Non-pigmented ciliary epithelial cell (primary cell): Measurements from ENCODE around the gene ACVR2B.
"Not testable (repeated sequence)": the region's sequence is repeated elsewhere in the genome, so short reads cannot be mapped to it uniquely, and the experiment has no call there.

Experiments
- DNase-seq: peaks from one replicate; pipeline ENCODE4 v3.0.0-alpha.2; 2010; ENCODE audit warnings: low read depth

Gene ACVR2B

DNA sequence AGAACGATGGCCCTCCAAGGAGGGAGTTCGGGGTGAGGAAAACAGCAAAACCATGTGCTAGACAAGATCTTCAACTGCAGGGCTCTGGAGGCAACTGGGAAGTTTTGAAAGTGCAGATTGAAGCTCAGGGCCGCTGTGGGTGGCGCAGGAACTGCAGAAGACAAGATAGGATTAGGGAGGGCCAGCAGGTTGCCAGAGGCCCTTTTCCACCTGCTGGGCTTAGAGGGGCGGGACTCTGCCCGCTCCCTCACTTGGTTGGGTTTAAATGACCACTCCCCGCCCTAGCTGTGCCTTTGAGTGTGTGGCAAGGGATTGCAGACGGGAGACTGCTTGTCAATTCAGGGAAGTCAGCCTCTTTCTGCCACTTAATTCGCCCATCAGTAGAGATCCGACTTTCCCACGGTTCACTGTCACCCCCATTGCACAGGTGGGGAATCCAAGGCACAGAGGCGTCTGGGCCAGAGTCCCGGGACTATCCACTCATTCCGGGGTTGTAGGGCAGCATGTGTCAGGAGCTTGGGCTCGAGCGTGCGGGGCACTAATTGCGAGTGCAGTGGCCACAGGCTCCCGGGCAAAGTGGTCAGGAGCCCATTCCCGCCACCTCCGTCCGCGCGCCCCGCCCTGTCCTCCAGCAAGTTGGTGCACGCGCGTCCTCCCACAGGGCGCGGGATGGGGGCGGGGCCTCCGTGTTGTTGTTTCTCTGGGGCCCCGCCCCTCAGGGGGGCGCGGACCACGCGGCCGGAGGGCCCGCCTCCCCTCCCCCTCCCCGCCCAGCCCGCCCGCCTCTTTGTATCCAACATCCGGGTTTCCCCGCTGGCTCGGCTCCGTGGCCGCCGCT is at the start of gene ACVR2B:
Gene ACVR2B, plus strand, starts transcription at position 816 of the 838 bp plus-strand sequence. CDS start 433 bp downstream, outside the sequence.
- no peak for DNase-seq

DNA sequence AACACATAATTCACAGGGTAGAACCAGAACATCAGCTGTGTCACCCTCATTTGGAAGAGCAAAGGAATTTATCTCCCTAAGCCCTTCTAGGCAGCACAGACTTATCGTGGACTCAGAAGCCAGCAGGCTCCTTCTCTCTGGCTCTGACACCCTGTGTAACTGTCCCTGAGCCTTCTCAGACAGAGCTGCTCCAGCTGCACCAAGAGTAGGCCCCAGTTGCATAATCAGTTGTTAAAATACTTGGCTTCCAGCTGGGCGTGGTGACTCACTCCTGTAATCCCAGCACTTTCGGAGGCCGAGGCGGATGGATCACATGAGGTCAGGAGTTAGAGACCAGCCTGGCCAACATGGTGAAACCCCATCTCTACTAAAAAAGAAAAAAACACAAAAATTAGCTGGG is 49.4 kb upstream of the ACVR2B start:
- peak; percentile 64 for DNase-seq

DNA sequence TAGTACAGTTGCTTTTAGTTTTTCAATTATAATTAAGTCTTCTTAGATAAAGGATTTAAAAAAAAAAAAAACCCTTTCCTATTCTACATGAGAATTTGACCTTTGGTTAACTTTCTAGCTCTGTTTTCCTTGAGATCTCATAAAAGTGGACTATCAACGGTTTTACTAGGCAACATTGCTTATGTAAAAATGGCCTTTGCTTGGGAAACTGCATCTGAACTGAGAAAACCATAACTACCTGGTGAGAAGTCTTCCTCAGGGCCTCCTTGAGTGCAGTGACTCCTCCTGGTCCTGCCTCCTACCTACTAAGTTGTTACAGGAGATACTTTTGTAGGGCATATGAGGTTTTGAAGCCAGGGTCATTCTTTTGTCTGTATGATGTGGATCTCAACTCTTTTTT is 42.1 kb upstream of the ACVR2B start:
- no peak for DNase-seq

DNA sequence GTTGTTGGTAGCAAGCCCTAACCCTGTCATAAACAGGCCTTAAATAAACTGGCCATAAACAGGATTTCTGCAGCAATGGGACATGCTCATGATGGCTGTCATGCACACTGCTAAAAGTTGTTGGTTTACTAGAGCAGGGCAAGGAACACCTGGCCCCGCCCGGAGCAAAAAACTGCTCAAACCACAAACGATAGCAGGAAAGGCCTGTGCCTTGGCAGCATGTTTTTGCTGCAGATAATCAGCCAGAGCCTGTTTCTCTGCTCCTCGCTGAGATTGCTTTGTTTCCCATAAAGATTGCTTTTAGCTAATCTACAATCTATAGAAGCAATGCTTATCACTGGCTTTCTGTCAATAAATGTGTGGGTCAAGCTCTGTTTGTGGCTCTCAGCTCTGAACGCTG is 32.9 kb upstream of the ACVR2B start:
- not testable (repeated sequence) for DNase-seq

DNA sequence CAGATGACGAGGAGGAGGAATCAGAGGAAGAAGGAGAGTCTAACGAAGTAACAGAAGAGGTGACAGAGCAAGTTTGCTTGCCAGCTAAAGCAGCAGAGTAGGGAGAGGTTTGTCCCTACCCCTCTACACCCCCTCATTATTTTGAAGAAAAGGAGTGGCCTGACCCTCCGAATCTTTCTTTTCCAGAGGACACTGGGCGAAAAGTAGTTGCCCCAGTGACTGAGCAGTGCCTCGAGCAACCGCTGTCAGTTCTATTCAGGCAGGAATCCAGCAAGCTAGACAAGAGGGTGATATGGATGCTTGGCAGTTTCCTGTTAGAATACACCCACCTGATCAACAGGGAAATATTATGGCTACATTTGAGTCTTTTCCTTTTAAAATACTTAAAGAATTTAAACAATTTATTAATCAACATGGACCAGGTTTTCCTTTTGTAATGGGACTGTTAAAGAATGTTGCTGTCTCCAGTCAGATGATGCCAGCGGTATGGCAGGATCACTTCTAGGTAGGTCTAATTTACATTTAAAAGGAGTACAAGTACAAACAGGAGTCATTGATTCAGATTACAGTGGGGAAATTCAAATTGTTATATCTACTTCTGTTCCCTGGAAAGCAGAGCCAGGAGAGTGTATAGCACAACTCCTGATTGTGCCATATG is 31.9 kb upstream of the ACVR2B start:
- DNase-seq: no peak

DNA sequence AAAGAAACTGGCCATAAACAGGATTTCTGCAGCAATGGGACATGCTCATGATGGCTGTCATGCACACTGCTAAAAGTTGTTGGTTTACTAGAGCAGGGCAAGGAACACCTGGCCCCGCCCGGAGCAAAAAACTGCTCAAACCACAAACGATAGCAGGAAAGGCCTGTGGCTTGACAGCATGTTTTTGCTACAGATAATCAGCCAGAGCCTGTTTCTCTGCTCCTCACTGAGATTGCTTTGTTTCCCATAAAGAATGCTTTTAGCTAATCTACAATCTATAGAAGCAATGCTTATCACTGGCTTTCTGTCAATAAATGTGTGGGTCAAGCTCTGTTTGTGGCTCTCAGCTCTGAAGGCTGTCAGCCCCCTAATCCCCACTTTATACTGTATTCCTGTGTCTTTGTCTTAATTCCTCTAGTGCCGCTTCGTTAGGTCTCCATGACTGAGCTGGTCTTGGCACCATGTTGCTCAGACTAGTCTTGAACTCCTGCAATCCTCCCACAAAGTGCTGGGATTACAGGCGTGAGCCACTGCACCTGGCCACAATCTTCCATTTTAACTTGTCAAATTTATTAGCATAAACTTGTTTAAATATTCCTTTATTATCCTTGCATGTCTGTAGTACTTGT is 26.8 kb upstream of the ACVR2B start:
- DNase-seq: not testable (repeated sequence)

DNA sequence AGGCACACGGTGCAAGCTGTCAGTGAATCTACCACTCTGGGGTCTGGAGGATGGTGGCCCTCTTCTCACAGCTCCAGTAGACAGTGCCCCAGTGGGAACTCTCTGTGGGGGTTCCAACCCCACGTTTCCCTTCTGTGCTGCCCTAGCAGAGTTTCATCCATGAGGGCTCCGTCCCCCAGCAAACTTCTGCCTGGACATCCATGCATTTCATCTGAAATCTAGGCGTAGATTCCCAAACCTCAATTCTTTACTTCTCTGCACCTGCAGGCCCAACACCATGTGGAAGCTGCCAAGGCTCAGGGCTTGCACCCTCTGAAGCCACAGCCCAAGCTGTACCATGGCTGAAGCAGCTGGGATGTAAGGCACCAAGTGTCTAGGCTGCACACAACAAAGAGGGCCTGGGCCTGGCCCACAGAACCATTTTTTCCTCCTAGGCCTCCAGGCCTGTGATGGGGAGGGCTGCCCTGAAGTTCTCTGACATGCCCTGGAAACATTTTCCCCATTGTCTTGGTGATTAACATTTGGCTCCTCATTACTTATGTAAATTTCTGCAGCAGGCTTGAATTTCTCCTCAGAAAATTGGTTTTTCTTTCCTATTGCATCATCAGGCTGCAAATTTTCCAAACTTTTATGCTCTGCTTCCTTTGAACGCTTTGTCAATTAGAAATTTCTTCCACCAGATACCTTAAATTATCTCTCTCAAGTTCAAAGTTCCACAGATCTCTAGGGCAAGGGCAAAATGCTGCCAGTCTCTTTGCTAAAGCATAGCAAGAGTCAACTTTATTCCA is 20.6 kb upstream of the ACVR2B start:
- DNase-seq: not testable (repeated sequence)

DNA sequence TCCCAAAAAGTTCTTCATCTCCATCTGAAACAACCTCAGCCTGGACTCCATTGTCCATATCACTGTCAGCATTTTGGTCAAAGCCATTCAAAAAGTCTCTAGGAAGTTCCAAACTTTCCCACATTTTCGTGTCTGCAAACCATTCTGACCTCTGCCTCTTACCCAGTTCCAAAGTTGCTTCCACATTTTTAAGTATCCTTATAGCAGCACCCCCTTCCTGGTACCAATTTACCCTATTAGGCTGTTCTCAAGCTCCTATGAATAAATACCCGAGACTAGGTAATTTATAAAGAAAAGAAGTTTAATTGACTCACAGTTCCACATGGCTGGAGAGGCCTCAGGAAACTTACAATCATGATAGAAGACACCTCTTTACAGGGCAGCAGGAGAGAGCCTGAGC is 20.0 kb upstream of the ACVR2B start:
- not testable (repeated sequence) for DNase-seq

DNA sequence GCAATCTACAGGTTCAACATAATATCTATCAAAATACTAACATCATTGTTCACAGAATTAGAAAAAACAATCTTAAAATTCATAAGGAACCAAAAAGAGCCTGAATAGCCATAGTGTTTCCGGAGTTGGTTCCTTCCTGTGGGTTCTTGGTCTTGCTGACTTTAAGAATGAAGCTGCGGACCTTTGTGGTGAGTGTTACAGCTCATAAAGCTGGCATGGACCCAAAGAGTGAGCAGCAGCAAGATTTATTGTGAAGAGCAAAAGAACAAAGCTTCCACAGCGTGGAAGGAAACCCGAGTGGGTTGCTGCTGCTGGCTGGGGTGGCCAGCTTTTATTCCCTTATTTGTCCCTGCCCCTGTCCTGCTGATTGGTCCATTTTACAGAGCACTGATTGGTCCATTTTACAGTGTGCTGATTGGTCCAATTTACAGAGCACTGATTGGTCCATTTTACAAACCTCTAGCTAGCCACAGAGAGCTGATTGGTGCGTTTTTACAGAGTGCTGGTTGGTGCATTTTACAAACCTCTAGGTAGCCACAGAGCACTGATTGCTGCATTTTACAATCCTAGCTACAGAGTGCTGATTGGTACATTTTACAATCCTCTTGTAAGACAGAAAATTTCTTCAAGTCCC is 15.1 kb upstream of the ACVR2B start:
- DNase-seq: peak; percentile 18

DNA sequence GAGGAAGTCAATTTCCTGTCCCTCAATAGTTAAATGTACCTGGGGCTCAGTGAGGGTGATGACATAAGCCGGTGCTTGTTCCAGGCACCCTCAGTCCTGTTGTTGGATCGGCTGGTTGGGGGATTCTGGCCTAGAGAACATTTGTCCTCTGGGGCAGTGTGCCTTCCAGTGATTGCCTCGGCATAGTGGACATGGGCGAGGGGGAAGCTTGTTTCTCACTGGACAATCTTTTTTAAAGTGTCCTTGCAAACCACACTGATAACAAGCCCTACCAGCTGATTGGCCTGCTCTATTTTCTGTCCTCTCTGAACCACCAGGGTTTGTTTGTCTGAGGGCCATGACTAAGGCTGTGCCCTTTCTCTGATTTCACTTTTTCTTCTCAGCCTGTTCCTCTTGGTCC is 10.5 kb upstream of the ACVR2B start:
- DNase-seq: not testable (repeated sequence)

DNA sequence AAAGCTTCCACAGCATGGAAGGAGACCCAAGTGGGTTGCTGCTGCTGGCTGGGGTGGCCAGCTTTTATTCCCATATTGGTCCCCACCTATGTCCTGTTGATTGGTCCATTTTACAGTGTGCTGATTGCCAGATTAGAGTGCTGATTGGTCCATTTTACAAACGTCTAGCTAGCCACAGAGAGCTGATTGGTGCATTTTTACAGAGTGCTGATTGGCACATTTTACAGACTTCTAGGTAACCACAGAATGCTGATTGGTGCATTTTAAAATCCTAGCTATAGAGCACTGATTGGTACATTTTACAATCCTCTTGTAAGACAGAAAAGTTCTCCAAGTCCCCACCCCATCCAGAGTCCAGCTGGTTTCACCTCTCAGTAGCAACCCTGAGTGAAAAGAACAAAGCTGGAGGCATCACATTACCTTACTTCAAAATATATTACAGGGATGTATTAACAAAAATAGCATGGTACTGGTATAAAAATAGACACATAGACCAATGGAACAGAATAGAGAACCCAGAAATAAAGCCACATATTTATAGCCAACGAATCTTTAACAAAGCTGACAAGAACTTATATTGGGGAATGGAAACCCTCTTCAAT is 7.5 kb upstream of the ACVR2B start:
- no peak for DNase-seq

DNA sequence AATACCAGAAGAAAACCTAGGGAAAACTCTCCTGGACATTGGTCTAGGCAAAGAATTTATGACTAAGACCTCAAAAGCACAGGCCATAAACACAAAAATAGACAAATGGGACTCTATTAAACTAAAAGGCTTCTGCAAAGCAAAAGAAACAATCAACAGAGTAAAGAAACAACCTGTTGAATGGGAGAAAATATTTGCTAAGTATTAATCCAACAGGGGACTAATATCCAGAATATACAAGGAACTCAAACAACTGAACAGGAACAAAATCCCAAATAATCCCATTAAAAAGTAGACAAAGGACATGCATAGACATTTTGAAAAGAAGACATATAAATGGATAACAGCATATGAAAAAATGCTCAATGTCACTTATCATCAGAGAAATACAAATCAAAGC is 6.9 kb upstream of the ACVR2B start:
- no peak for DNase-seq

DNA sequence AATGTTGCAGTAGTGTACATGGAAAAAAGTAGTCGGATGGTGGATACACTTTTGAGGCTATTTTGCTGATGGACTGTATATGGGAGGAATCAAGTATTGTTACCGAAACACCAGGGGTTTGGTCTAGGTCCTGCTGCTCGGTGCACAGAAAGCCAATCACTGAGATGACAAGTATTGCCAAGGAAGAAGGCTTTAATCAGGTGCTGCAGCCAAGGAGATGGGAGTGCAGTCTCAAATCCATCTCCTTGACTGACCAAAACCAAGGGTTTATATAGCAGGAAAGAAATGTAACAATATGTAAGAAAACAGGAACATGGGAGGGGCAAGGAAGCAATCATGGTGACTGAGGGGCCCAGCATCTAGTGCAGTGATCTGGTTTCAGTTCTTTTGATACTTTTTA is 2.8 kb upstream of the ACVR2B start:
- DNase-seq: no peak

DNA sequence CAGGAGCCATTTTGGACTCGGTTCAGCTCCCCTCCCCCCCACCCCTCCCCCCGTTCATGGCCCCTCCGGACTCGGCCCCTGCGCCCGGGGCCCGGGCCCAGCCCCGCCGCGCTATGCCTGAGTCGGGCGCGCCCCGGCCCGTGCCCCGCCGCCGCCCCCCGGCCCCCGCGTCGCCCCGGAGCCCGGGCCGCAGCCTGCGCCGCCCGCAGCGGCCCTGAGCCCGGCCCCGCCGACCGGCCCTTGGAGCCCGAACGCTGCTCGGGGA is 155 bp downstream of the ACVR2B start:
- DNase-seq: no peak

DNA sequence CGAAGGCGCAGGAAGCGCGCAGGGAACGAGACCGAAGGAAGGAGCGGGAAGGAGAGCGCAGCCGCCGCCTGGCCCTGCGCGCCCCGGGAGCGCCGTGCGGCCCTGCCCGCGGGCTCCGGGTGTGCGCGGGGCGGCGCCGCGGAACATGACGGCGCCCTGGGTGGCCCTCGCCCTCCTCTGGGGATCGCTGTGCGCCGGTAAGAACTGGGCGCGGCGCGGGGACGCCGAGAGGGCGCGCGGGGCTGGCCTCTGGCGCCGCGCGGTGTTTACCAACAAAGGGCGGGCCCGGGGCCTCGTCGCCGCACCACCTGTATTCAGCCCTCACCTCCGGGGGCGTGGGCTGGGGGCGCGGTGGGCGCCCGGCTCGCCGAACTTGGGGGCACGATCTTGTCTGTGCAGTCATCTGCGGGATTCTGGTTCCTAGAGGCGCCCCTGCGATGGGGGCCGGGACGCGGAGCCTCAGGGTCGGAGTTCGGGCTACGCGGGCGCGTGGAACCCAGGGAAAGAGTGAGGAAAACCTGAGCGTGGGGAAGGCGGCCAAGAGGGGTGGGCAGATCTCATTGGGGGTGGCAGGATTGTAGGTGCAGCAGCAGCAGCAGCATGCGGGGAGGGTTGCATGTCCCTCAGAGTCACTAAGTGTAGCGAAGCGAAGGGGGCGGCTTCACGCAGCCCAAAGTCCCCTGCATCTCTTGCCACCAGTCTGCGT is 641 bp downstream of the ACVR2B start:
- no peak for DNase-seq

DNA sequence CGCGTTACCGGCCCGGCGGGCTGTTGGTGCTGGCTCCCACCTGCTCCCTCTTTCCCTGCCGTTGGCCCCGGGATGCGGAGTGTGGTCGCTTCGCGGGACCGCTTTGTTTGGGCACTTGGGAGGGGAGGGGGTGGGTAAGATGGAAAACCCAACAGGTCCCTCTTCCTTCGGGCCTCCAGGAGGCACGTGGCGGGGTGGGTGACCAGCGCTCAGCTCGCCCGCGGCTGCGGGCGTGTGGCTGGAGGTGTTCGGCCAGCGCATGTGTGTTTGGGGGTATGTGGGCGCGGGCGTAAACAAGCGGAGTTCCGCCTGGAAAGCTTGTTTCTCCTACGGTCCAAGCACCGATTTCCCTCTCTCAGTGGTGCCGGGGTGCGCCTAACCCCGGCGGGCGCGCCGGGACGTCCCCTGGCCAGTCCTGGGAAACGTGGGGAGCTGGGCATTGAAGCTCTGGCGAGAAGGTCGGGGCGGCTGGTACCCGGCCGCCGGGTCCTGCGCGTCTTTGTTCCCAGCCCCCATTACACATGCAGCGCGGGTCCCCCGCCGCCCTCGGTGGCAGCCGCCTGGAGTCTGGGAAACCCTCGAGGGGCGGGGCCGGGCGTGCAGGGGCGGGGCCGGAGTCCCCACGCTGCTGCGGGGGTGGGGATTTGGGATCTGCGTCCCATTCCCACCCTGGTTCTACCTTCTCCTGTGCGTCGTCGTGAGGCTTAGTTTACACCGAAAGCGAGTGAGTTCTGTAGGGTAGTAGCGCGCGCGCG is 1.4 kb downstream of the ACVR2B start:
- DNase-seq: no peak

DNA sequence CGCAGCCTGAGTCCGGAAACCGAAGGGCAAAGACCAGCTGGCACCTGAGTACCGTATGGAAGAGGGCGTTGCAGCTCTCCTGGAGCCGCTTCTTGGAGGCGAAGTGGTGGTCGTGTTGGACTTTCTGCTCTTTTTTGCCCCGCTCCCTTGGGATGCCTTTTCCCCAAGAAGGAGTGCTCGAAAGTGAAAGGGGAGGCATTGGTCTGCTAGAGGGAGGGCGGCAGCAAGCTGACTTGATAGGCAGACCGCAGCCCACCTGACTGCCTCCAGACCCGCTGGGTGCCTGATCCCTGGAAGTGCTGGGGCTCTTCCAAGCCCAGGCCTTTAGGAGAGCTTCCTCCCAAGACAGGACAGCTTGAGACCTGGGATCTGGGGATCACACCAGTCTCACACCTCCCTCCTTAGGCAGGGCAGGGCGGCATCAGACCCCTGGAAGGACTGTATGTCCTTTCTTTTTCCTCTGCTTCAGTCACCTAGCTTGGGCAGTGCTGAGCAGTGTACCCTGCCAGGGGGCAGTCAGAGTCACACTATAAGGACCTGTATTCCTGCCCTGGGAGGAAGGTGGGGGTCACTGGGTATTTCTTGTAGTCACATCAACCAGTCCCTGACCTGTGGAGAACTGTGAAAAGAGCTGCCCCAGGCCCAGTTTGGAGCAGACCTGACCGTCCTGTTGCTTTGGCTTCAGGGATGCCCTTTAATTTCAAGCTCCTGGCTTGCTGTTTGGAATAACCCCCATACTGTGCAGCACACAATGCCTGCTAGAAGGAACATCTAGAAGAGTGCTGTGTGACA is 2.1 kb downstream of the ACVR2B start:
- no peak for DNase-seq

DNA sequence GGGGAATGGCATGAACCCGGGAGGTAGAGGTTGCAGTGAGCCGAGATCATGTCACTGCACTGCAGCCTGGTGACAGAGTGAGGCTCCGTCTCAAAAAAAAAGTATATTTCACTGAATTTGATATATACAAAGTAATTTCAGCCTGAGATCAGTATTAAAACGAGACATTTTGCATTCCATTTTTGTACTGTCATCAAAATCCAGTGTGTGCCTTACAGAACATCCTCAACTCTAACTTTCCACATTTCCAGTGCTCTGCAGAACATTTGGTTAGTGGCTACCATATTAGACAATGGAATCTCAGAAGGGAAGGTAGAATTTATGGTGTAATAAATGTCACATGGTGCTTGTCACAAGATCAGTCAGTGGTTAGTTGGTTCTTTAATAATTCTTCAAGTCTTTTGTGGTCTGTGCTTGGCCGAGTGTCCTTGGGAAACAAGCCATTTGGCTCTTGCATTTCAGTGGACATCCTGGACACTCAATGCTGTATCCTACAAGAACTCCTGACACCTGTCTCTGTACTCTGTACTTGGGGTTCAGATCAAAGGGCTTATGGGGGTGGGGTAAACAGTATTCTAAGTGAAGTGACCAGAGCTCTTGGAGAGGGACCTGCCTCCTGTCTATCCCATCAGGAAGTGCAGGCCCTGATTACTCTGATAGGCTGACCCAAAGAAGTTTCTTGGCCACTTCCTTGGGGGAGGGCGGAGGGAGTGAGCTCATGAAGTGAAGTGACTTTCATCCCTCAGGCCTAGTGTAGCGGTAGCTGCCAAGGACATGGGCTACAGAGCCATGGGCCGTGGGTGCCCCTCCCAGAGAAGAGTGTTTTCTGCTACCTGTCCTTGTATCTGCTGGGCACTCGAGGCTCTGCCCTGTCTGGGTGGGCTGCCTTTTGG is 3.7 kb downstream of the ACVR2B start:
- DNase-seq: no peak
